ENCODE results near the gene WDR86.

DNA sequence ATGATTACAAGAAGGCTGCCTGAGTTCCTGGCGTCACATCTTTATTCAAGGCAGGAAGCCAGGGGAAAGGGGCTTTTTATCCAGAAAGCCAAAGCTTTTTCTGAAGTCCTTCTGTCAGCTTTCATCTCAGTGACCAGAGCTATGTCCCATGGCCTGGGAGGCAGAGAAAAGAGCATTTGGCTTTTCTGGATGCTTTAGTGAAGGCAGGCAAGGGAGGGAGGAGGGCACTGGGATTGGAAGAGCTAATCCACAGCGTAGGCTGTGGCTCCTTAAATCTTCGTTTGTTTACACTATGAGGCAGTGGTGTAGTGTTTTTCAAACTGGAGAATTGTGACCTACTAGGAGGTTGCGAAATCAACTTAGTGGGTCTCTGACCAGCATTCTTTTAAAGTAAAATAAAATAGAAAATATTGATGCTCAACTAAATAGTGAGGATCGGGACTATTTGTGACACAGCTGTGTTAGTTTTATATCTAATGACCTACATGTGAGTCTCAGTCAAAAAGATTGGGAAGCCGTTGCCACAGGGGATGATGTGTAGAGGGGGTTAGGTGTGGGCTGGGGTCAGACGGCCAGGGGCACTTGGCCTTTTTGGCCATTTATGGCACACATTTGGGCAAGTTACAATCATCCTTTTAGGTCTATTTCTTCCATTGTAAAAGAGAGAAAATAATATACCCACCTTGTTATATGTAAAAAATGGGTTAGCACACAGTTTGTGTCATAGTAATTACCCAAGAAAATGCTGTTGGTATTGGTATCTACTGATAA, 16.0 kb upstream of the WDR86 start:
- TF ChIP-seq, protein P1, sequence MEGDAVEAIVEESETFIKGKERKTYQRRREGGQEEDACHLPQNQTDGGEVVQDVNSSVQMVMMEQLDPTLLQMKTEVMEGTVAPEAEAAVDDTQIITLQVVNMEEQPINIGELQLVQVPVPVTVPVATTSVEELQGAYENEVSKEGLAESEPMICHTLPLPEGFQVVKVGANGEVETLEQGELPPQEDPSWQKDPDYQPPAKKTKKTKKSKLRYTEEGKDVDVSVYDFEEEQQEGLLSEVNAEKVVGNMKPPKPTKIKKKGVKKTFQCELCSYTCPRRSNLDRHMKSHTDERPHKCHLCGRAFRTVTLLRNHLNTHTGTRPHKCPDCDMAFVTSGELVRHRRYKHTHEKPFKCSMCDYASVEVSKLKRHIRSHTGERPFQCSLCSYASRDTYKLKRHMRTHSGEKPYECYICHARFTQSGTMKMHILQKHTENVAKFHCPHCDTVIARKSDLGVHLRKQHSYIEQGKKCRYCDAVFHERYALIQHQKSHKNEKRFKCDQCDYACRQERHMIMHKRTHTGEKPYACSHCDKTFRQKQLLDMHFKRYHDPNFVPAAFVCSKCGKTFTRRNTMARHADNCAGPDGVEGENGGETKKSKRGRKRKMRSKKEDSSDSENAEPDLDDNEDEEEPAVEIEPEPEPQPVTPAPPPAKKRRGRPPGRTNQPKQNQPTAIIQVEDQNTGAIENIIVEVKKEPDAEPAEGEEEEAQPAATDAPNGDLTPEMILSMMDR (IDR thresholded peaks at IDR 0.05; ENCODE audit: low read depth, low read length, poor library complexity, severe bottlenecking), result no peak
- TF ChIP-seq EZH2phosphoT487 (IDR thresholded peaks at IDR 0.05; ENCODE audit: borderline replicate concordance, low read length), result no peak

Data from DOHH2 (cell line).